NCI-H2196 (cell line): ENCODE measurements around the gene SLAMF6.

Experiments used
- DNase-seq: peaks from one replicate; lab custom pipeline; 2025; ENCODE audit not compliant: unreplicated experiment; lab: John Stamatoyannopoulos, UW

SLAMF6 gene

DNA sequence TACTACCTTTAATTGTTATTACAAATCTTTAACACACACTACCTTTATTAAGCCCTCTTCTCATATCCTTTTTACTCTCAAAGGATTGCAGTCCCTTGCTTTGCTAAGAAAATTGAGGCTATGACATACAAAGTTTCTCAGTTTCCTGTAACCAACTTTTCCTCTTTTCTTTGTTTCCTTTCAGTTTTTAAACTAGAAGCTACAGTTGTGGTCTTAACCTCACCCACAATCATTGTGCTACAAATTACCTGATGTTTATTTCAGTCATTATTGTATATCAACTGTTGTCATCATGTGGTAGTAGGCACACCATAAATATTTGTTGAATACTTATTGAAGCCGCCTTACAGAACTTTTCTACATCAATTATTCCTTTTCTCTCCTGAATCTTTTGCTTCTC, 51.8 kb downstream of the SLAMF6 start:
- no peak for DNase-seq

DNA sequence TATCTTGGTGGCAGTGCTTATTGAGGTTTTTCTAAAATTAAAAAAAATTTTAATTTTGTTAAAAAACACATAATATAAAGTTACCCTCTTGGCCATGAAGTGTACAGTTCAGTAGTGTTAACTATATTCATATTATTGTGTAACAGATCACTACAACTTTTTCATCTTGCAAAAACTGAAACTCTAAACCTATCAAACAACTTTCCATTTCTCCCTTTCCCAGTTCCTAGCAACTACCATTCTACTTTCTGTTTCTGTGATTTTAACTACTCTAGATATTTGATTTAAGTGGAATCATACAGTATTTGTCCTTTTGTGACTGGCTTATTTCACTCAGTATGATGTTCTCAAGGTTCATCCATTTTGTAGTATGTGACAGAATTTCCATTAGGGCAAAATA, 55.5 kb downstream of the SLAMF6 start:
- DNase-seq = no peak

GRCh38 chr1:160466961-160467360, 56.1 kb downstream of the SLAMF6 start:
- no peak for DNase-seq

DNA sequence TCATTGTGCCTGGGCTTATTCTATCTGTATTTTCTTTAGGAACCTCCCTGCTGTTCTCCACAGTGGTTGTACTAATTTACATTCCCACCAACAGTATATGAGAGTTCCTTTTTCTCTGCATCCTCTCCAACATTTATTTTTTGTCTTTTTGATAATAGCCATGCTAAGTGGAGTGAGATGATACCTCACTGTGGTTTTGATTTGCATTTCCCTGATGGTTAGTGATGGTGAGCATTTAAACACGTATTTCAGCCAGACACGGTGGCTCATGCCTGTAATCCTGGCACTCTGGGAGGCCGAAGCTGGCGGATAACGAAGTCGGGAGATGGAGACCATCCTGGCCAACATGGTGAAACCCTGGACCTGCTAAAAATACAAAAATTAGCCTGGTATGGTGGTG, 57.9 kb downstream of the SLAMF6 start:
- DNase-seq = no peak

GRCh38 chr1:160460683-160461287, 62.3 kb downstream of the SLAMF6 start:
- no peak for DNase-seq

- no peak for DNase-seq
These were observed 62.8 kb downstream of the SLAMF6 start for GRCh38 chr1:160460214-160460642.

- DNase-seq = no peak
These were observed 63.4 kb downstream of the SLAMF6 start for GRCh38 chr1:160459687-160460086.

DNA sequence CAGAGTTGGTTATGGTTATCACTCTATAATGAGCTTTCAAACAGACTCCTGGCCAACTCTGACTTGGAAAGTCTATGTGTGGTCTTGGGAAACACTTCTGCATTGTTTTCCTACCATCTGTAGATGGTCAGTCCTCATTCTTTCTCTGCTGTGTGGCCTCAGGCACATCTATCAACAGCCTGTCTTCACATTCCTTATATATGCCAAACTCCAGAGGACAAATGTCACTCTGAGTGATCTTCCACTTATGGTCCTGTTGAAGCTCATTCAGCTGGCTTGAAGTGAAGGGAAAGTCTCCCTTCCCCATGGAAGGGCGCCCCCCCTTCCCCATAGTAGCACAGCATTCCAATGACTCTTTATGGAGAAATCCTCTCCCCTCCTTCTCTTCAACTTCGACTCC, 64.0 kb downstream of the SLAMF6 start:
- no peak for DNase-seq

- no peak for DNase-seq
These were observed 67.9 kb downstream of the SLAMF6 start for GRCh38 chr1:160455153-160455517.

DNA sequence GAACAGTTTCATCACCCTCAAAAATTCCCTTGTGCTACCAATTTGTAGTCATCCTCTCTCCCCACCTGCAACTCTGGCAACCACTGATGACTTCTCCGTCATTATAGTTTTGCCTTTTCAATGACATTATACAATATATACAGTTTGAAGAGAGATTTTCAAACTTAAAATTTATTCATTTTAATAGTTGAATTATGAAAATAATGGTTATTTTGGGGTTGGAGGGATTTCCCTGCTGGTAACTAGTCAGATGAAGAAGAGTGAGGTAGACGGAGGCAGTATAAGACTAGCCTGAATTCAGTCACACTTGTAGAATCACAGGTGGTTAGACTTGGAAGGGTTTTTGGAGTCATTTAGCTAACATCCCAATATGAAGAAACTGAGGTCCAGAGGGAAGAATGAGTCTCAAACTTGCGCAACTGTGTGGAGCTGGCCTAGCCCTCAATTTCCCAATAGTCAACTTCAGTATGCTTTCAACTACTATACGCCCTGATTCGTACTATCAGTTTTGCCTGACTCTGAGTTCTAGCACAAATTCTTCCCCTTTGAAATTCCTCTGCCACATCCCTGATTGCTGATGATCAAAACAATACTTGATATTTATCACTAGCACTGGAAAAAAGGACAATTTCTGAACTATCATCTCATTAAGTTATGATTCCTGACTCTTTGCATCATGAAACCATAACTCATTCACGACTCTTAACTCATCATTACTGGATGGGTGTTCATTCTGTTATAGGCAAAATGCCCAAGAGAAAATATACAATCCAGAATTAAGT, 68.5 kb downstream of the SLAMF6 start:
- DNase-seq = no peak

- no peak for DNase-seq
These were observed 69.6 kb downstream of the SLAMF6 start for GRCh38 chr1:160453443-160453842.

DNA sequence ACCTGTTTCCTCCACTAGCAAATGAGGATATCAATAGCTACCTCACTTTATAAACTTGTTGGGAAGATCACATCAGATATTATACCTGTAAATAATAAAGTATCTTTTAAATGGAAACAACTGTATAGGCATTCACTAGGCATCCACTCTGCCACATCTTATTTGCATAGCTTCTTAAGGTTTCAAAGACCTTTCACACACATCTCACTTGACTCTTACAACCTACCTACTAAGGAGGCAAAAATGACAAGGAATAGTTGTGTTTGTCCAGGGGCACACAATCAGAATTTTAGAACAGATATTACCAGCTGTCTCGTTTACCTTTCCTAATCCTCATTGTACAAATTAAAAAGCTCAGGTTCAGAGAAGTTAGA, 71.2 kb downstream of the SLAMF6 start:
- DNase-seq = no peak

- DNase-seq = no peak
These were observed 71.8 kb downstream of the SLAMF6 start for GRCh38 chr1:160451119-160451858.

DNA sequence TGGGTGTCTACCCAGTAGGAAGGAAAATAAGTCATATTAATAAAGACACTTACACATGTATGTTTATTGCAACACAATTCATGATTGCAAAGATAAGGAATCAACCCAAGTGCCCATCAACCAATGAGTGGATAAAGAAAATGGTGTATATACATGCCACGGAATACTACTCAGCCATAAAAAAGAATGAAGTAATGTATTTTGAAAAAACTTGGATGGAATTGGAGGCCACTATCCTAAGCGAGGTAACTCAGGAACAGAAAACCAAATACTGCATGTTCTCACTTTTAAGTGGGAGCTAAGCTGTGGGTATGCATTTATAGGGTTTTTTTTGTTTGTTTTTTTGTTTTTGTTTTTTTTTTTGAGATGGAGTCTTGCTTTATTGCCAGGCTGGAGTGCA, 73.6 kb downstream of the SLAMF6 start:
- no peak for DNase-seq

- DNase-seq = no peak
These were observed 76.0 kb downstream of the SLAMF6 start for GRCh38 chr1:160446945-160447600.

- DNase-seq = no peak
These were observed 83.3 kb downstream of the SLAMF6 start for GRCh38 chr1:160439718-160440117.

DNA sequence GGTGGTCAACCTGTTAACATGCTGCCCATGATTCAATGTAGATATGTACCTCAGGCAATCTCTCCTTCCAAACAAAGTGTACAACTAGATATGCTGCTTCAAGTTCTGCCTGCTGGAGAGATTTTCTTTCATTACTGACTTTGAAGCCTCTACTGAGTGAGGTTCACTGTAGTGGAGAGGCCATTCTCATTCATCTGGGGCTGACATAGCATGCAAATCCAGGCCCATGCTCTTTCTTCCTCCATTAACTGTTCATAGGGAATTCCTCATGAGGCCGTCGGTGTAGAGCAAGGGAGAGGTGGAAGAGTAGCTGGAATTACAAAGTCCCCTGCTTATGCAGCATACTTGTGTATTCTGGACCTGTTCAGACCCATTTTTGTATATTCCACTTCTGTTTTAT, 84.1 kb downstream of the SLAMF6 start:
- no peak for DNase-seq

DNA sequence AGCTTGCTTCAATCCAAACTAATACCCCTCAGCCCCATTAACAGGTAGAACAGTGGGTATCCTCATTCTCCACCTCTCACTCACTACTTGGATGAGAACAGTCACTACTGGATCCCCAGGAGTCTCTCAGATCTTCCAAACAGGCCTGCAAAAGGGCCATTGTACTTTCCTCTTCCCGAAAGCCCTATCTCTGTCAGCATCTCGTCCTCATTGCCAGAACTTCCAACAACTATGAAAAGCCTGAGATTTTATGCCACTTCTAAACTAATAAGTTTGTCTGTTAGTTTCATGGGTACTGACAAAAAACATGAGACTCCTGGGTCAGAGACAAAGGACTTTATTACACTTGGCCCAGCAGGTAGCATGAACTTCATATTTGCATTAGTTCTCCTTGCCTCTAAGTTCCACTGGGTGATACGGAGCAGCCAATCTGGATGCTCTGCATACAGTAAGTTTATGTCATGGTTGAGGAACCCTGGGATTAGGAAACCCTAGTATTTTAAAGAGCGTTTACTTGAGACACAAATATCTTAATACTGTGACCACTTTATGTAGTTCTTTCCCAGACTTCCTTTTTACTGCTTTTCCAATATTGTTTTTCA, 84.6 kb downstream of the SLAMF6 start:
- DNase-seq = no peak

GRCh38 chr1:160437432-160438316, 85.4 kb downstream of the SLAMF6 start:
- DNase-seq = no peak

- no peak for DNase-seq
These were observed 86.1 kb downstream of the SLAMF6 start for GRCh38 chr1:160436966-160437365.
